Activated T-helper 17 cell treated with anti-CD3 and anti-CD28 coated beads, Interleukin-2, amount 50 U/mL, for 72 hours (primary cell): ENCODE data around the gene SPTLC2. TPM values are rescaled to one million over a fixed set of nuclear protein-coding genes. Genes with fewer than 3 reads are reported as not detected.

Source experiments
- ATAC-seq: fragments of 150-1000 bp; cut with Tn5 transposase; replicated peaks from 2 replicates; pipeline ENCODE4 v1.10.0; 2021; ENCODE audit warnings: mild to moderate bottlenecking, moderate library complexity
- H3K27ac Mint-ChIP-seq: one replicate; pipeline ENCODE4 v1.8.0; 2022; ENCODE audit warnings: mixed read lengths
- H3K27me3 Mint-ChIP-seq: one replicate; pipeline ENCODE4 v1.8.0; 2022; ENCODE audit warnings: mixed read lengths
- H3K36me3 Mint-ChIP-seq: one replicate; pipeline ENCODE4 v1.8.0; 2022; ENCODE audit warnings: low read depth, mild to moderate bottlenecking, mixed read lengths
- H3K4me1 Mint-ChIP-seq: one replicate; pipeline ENCODE4 v1.8.0; 2022; ENCODE audit warnings: mixed read lengths
- H3K4me3 Mint-ChIP-seq: one replicate; pipeline ENCODE4 v1.8.0; 2022; ENCODE audit warnings: mild to moderate bottlenecking, mixed read lengths
- H3K9me3 Mint-ChIP-seq: one replicate; pipeline ENCODE4 v1.8.0; 2022; ENCODE audit warnings: mixed read lengths
- total RNA-seq, 2 donors: library from RNA; stranded (reverse); gene quantifications; one replicate each; pipeline ENCODE4 v1.2.3, GENCODE V29; 2022

Gene SPTLC2
- total RNA-seq, 2 donors from 2014 or later, result 17.4 to 27.2 TPM

- Mint-ChIP-seq H3K27me3 (no peaks in the 10 kb centered on the region), H3K4me3 (no peak overlapping the region), H3K36me3 (no peaks in the 10 kb centered on the region), H3K27ac (no peak overlapping the region), H3K4me1 (peaks cover 14% of the 10 kb centered on the region), H3K9me3 (no peaks in the 10 kb centered on the region)
- ATAC-seq, result no peak
Measured at GRCh38 chr14:77585385-77585784, 31.1 kb downstream of the SPTLC2 start.

GRCh38 chr14:77584809-77585208 is 31.6 kb downstream of the SPTLC2 start:
- Mint-ChIP-seq H3K9me3 (no peaks in the 10 kb centered on the region), H3K4me3 (no peak overlapping the region), H3K27ac (no peak overlapping the region), H3K36me3 (no peaks in the 10 kb centered on the region), H3K27me3 (no peaks in the 10 kb centered on the region), H3K4me1 (peaks cover 14% of the 10 kb centered on the region)
- ATAC-seq, result no peak

GRCh38 chr14:77583657-77584056 is 32.8 kb downstream of the SPTLC2 start:
- H3K27ac Mint-ChIP-seq, result no peak overlapping the region
- H3K9me3 Mint-ChIP-seq, result no peaks in the 10 kb centered on the region
- no peak overlapping the region for H3K4me3 Mint-ChIP-seq
- peaks cover 13% of the 10 kb centered on the region for H3K4me1 Mint-ChIP-seq
- no peak for ATAC-seq
- H3K36me3 Mint-ChIP-seq, result peaks cover 9% of the 10 kb centered on the region
- no peaks in the 10 kb centered on the region for H3K27me3 Mint-ChIP-seq

GRCh38 chr14:77582511-77582910 is 33.9 kb downstream of the SPTLC2 start:
- Mint-ChIP-seq H3K4me1 (peaks cover 13% of the 10 kb centered on the region), H3K4me3 (no peak overlapping the region), H3K36me3 (peaks cover 14% of the 10 kb centered on the region), H3K27ac (no peak overlapping the region), H3K27me3 (no peaks in the 10 kb centered on the region), H3K9me3 (no peaks in the 10 kb centered on the region)
- no peak for ATAC-seq

- Mint-ChIP-seq H3K9me3 (no peaks in the 10 kb centered on the region), H3K36me3 (peaks cover 26% of the 10 kb centered on the region), H3K27ac (peak overlapping the region; percentile 71), H3K4me1 (peaks cover 13% of the 10 kb centered on the region), H3K4me3 (peak overlapping the region; percentile 61), H3K27me3 (no peaks in the 10 kb centered on the region)
- ATAC-seq, result peak; percentile 97
Measured at GRCh38 chr14:77580964-77581505, 35.4 kb downstream of the SPTLC2 start.

- H3K9me3 Mint-ChIP-seq, result no peaks in the 10 kb centered on the region
- peak overlapping the region; percentile 71 for H3K27ac Mint-ChIP-seq
- H3K4me1 Mint-ChIP-seq, result peaks cover 13% of the 10 kb centered on the region
- H3K4me3 Mint-ChIP-seq, result peak overlapping the region; percentile 61
- H3K36me3 Mint-ChIP-seq, result peaks cover 31% of the 10 kb centered on the region
- H3K27me3 Mint-ChIP-seq, result no peaks in the 10 kb centered on the region
- peak; percentile 20 for ATAC-seq
Measured at GRCh38 chr14:77580477-77580876, 36.0 kb downstream of the SPTLC2 start.

GRCh38 chr14:77579780-77580179 is 36.7 kb downstream of the SPTLC2 start:
- no peak overlapping the region for H3K27ac Mint-ChIP-seq
- H3K4me1 Mint-ChIP-seq, result peaks cover 12% of the 10 kb centered on the region
- no peaks in the 10 kb centered on the region for H3K27me3 Mint-ChIP-seq
- peaks cover 37% of the 10 kb centered on the region for H3K36me3 Mint-ChIP-seq
- no peaks in the 10 kb centered on the region for H3K9me3 Mint-ChIP-seq
- no peak overlapping the region for H3K4me3 Mint-ChIP-seq
- ATAC-seq, result no peak

GRCh38 chr14:77579065-77579464 is 37.4 kb downstream of the SPTLC2 start:
- Mint-ChIP-seq H3K4me1 (peaks cover 8% of the 10 kb centered on the region), H3K27ac (no peak overlapping the region), H3K9me3 (no peaks in the 10 kb centered on the region), H3K4me3 (no peak overlapping the region), H3K27me3 (no peaks in the 10 kb centered on the region), H3K36me3 (peaks cover 44% of the 10 kb centered on the region)
- no peak for ATAC-seq

GRCh38 chr14:77574446-77575115 is 41.9 kb downstream of the SPTLC2 start:
- Mint-ChIP-seq H3K27me3 (no peaks in the 10 kb centered on the region), H3K36me3 (peaks cover 74% of the 10 kb centered on the region), H3K4me1 (peaks cover 3% of the 10 kb centered on the region), H3K4me3 (no peak overlapping the region), H3K27ac (no peak overlapping the region), H3K9me3 (no peaks in the 10 kb centered on the region)
- no peak for ATAC-seq

- H3K4me3 Mint-ChIP-seq, result no peak overlapping the region
- no peak for ATAC-seq
- peaks cover 74% of the 10 kb centered on the region for H3K36me3 Mint-ChIP-seq
- H3K27ac Mint-ChIP-seq, result no peak overlapping the region
- no peaks in the 10 kb centered on the region for H3K4me1 Mint-ChIP-seq
- H3K9me3 Mint-ChIP-seq, result no peaks in the 10 kb centered on the region
- no peaks in the 10 kb centered on the region for H3K27me3 Mint-ChIP-seq
Measured at GRCh38 chr14:77573964-77574363, 42.5 kb downstream of the SPTLC2 start.

- no peaks in the 10 kb centered on the region for H3K4me1 Mint-ChIP-seq
- no peaks in the 10 kb centered on the region for H3K9me3 Mint-ChIP-seq
- H3K36me3 Mint-ChIP-seq, result peaks cover 66% of the 10 kb centered on the region
- no peaks in the 10 kb centered on the region for H3K27me3 Mint-ChIP-seq
- no peak overlapping the region for H3K27ac Mint-ChIP-seq
- ATAC-seq, result peak; percentile 12
- no peak overlapping the region for H3K4me3 Mint-ChIP-seq
Measured at GRCh38 chr14:77570706-77571268, 45.6 kb downstream of the SPTLC2 start.

- Mint-ChIP-seq H3K4me1 (peaks cover 6% of the 10 kb centered on the region), H3K4me3 (no peak overlapping the region), H3K9me3 (no peaks in the 10 kb centered on the region), H3K27ac (no peak overlapping the region), H3K27me3 (no peaks in the 10 kb centered on the region), H3K36me3 (peaks cover 55% of the 10 kb centered on the region)
- ATAC-seq, result no peak
Measured at GRCh38 chr14:77565994-77566305, 50.5 kb downstream of the SPTLC2 start.

- no peaks in the 10 kb centered on the region for H3K9me3 Mint-ChIP-seq
- peaks cover 6% of the 10 kb centered on the region for H3K4me1 Mint-ChIP-seq
- H3K4me3 Mint-ChIP-seq, result peak overlapping the region; percentile 9
- peak; percentile 99 for ATAC-seq
- H3K27ac Mint-ChIP-seq, result peak overlapping the region; percentile 40
- H3K36me3 Mint-ChIP-seq, result peaks cover 57% of the 10 kb centered on the region
- no peaks in the 10 kb centered on the region for H3K27me3 Mint-ChIP-seq
Measured at GRCh38 chr14:77565289-77565993, 51.0 kb downstream of the SPTLC2 start.

GRCh38 chr14:77562681-77563080 is 53.8 kb downstream of the SPTLC2 start:
- H3K9me3 Mint-ChIP-seq, result no peaks in the 10 kb centered on the region
- no peaks in the 10 kb centered on the region for H3K27me3 Mint-ChIP-seq
- ATAC-seq, result no peak
- H3K36me3 Mint-ChIP-seq, result peaks cover 60% of the 10 kb centered on the region
- H3K4me3 Mint-ChIP-seq, result no peak overlapping the region
- H3K4me1 Mint-ChIP-seq, result peaks cover 6% of the 10 kb centered on the region
- H3K27ac Mint-ChIP-seq, result peak overlapping the region; percentile 25

- H3K9me3 Mint-ChIP-seq, result no peaks in the 10 kb centered on the region
- peaks cover 62% of the 10 kb centered on the region for H3K36me3 Mint-ChIP-seq
- H3K27ac Mint-ChIP-seq, result no peak overlapping the region
- ATAC-seq, result no peak
- no peak overlapping the region for H3K4me3 Mint-ChIP-seq
- peaks cover 6% of the 10 kb centered on the region for H3K4me1 Mint-ChIP-seq
- H3K27me3 Mint-ChIP-seq, result no peaks in the 10 kb centered on the region
Measured at GRCh38 chr14:77561881-77562280, 54.6 kb downstream of the SPTLC2 start.
